NCI-H69 (cell line): ENCODE results near the gene KHDC4.
"Not testable (repeated sequence)": the region's sequence is repeated elsewhere in the genome, so short reads cannot be mapped to it uniquely, and the experiment has no call there.

Source experiments
- DNase-seq: peaks from one replicate; lab custom pipeline; 2025; lab: John Stamatoyannopoulos, UW

KHDC4 gene

DNA sequence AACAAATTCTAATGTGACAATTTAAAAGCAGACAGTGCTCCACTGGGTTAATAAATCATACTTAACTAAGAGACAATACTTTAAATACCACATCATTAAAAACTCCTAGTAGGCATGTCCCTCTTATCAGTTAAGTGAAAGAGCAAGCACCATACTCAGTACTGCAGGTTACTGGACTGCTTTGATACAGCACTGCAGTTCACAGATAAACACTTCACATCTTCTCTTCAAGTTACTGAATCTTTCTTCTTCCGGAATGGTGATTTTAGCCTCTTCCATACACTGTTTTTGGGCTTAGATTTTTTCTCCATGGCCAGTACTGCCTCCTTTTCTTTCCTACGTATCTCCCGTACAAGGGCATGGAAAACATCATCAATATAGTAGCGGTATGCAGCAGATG, 34.1 kb downstream of the KHDC4 start:
- DNase-seq: no peak

DNA sequence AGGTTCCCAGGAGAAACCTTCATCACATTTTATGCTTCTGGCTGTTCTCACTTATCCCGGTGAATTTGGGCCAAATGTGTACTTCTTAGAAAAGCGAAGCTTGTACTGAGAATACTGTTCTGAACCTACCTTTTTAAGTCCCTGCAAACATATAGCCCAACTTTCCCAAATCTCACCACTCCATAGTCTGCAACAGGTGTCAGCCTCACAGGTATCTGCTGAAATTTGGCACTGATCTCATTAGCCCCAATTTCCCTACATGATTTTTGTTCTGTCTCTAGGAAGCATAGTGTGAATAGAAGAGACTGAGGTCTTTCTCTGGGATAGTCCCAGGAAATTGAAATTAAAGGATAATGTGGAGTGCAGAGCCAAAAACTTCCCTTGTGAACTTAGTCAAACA, 34.5 kb downstream of the KHDC4 start:
- no peak for DNase-seq

DNA sequence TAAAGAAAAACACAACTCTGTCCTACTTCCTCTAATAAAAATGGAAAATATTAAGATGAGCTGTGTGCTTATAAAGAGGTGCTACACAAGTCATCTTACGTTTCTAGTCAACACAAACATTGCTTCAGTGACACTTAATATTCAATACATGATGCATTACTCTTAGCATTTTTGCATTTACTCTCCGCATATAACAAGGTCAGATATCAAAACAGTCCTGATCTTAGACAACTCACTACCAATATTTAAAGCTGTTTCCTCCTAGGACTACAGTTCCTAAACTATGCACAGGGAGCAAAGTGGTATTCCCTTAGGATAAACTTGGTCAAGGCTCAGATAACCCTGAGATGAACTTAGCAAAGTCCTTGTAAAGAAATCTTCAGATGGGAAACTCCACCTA, 35.3 kb downstream of the KHDC4 start:
- DNase-seq: no peak

DNA sequence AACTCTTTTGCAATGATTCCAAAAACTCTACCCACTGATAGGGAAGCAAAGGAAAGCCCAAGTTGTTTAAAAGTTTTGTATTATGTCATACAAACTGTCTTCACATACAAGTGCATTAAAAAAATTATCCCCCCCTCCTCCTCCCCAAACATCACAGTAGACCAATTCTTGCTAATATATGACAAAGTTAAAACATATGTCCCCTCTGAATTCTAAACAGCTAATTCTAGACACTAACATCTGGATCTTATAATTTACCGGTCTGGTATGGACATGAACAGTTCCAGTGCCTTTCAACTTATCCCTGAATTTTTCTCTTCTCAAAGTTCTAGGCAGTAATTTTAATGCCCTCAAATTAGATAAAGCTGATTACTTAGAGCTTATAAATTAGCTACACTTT, 36.5 kb downstream of the KHDC4 start:
- no peak for DNase-seq

DNA sequence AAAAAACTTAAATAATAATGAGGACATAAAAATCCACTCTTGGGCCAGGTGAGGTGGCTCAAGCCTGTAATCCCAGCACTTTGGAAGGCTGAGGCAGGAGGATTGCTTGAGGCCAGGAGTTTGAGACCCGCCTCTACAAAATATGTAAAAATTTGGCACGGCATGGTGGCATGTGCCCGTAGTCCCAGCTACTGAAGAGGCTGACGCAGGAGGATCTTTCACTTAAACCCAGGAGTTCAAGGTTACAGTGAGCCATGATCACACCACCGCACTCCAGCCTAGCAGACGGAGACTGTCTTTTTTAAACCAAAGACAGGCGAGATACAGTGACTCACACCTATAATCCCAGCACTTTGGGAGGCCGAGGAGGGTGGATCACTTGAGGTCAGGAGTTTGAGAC, 37.7 kb downstream of the KHDC4 start:
- not testable (repeated sequence) for DNase-seq

DNA sequence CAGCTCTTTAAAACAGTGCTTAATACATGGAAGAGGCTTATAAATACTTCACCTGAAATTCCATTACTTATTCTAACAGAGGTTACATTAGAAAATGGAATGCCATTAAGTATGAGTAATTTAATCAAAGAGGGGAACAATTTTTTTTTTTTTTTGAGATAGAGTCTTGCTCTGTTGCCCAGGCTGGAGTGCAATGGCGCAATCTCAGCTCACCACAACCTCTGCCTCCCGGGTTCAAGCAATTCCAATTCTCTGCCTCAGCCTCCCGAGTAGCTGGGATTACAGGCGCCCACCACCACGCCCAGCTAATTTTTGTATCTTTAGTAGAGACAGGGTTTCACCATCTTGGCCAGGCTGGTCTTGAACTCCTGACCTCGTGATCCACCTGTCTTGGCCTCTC, 38.6 kb downstream of the KHDC4 start:
- not testable (repeated sequence) for DNase-seq

DNA sequence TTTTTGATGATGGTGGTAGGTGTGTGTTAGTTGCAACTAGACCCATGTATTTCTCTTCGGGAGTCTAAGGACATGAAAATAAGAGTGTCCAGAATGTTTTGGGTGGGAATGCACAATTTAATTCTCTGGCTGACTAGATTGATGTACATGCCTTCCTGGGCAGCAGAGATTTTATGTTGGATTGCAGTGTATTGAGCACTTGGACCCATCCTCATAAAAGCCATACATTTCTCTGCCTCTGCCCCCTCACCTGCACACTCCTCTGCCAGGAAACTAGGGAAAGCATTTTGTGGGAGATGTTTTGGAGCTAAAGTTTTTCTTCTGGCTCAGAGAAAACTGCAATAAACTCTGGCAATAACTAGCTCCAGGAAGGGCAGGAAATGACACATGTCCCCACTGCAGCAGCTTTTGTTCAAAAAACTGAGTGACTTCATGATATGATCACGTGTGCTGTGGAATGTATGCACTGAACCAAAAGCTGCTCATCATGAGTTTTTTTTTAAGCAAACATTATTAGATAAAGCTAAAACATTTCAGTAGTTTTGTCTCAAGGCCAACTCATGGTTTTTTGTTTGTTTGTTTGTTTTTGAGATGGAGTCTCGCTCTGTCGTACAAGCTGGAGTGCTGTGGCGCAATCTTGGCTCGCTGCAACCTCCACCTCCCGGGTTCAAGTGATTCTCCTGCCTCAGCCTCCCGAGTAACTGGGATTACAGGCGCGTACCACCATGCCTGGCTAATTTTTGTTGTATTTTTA, 40.6 kb downstream of the KHDC4 start:
- DNase-seq: no peak

DNA sequence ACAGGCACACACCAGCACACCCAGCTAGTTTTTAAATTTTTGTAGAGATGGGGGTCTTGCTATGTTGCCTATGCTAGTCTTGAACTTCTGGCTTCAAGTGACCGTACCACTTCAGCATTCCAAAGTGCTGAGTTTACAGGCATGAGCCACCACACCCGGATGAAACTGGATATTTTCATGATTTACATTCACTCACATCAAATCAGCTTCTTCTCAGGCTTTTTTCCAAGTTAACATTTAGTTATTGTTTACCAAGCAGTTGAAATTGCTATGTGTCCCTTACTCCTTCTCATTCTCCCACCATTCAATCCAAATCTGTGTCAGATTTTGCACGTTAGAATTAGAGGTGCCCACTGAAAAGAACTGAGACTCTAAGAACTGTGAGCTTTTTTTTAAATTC, 41.4 kb downstream of the KHDC4 start:
- no peak for DNase-seq

DNA sequence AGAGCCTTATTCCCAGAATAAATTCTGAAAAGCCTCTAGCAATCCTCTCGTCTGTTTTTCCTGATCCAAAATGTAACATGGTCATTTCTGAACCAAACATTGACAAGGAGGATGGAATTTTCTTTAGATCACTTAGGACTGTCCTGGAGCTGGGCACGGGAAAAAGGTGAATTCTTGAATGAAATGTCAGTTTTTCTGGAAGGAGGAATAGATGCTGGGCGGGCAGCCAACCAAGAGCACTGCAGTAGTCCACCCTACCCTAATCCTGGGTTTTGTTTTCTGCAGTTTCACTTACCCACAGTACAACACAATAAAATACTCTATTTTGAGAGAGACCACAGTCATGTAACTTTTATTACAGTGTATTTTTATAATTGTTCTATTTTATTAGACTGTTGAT, 44.0 kb downstream of the KHDC4 start:
- DNase-seq: no peak

DNA sequence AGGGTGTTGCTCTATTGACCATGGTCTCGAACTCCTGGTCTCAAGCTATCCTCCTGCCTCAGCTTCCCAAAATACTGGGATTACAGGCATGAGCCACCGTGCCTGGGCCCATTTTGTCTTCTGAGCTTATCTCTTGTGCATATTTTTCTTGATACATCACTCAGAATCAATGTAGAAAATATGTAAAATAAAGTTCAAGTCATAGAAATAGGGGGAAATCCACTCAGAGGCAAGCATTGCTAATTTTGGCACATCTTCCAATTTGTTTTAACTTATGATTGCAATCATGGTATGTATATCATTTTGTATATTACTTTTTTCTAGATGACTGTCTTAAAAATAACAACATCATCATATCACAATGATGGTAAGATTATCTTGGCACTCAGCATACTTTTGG, 44.6 kb downstream of the KHDC4 start:
- no peak for DNase-seq

DNA sequence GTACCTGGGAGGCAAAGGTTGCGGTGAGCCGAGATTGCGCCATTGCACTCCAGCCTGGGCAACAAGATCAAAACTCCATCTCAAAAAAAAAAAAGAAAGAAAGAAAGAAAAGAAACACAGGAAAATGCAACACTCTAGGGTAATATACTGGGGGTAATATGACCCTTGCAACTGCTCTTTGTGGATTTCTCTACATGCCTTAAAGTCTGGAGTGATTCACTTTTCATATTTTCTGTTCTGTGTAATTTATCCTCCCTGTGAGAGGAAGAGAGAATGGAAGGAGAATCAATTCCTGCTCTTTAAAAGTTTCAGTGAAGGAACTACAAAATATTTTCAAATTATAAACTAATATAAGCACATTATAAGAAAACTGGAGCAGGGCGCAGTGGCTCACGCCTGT, 45.7 kb downstream of the KHDC4 start:
- no peak for DNase-seq

DNA sequence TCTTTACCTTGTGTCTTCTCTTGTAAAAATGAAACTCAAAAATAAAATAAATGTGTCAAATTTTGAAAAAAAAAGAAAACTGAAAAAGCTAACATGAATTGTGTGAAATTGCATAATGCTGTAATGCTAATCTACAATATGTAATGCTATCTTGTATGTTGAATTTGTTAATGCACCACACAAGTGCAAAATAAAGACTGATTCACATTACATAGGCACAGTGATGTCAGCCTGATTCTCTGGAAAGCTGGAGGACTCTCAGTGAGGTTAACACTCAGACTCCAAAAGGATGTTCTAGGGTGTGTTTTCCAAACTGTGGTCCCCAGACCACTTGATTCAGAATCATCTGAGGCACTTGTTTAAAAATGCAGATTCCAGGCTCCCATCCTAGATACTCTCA, 49.2 kb downstream of the KHDC4 start:
- no peak for DNase-seq

DNA sequence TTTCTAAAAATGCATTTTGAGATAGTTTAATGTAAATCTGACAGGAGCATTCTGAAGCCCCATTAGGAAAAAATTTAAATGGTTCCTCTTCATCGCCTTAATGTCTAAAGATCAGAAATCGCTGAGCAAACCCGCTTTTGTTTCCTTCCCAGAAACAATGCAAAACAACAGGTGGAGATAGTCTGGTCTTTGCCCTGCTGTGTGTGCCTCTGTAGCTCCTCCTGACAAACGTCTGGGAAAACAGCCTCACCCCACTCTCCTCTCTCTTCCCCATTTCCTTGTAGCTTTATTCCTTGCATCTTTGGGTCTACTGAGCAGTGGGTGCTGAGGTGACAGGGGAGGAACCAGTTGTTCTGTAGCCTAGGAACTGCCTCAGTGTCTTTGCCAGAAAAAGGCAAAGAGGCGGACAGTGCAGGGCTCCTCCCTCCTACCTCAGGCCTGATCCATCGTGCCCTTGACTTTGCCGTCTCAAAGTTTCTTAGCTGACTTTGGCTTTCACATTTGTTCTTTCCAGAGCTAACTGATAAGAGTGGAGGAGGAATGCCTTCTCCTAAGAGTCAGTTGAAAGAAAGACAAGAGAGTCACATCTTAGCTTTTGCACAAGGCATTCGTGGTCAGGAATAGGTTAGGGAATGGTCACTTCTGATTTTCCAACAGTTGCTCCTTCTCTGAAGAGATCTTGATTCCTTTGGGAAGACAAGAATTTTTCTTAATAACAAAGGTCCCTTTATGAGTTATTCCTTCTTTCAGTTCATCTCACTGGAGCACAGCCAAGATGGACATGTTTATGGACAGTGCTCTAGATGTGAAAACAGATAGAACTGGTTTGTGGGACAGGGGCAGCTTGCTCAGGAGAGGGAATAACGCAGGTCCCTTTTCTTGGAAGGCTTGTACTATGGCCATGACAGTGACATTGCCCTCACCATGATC, 49.9 kb downstream of the KHDC4 start:
- DNase-seq: no peak

DNA sequence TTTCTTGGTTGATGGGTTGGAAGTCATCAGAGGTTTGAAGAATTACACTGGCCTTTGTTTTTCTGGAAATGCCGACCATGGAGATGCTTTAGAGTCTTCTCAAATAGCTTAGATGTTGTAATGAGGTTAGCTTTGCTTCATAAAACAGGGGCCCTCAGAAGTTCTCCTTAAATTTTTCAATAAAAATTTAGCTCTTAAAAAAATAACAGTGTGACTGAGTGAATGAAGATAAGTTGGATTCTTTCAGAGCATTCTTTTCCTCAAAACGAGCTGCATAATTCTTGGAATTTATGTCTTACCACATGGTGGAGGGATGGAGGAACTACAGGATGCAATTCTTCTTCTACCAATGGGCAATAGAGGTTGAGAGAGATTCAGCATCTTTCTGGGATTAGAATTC, 51.4 kb downstream of the KHDC4 start:
- no peak for DNase-seq

DNA sequence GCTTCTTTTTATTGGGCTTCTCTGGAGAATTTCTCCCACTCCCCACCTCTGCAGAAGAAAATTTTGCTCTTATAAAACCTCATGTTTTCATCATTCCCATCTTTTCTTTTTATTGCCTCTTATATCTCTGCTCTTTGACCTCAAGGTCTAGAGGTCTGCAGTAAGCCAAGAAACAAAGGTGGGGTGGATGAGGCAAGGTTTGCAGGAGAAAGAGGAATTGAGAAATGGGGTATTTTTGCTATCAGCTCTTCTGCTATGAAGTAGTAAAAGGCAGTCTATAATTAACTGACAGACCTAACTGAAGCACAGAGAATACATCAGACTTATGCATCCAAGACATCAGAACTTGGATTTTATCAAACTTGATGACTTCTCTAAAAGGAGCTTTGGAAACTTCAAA, 52.0 kb downstream of the KHDC4 start:
- no peak for DNase-seq

DNA sequence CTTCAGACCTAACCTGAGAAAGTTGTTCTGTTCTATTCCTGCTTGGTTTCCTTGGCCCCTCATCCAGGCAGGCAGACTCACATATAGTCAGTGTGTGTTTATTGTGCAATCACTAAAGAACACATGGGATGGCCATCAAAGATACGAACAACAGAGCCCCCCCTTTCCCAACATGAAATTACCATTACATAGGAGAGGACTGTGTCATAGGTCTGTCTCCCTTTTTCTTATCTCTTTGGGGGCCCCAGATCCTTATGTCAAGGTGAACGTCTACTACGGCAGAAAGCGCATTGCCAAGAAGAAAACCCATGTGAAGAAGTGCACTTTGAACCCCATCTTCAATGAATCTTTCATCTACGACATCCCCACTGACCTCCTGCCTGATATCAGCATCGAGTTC, 53.3 kb downstream of the KHDC4 start:
- no peak for DNase-seq

DNA sequence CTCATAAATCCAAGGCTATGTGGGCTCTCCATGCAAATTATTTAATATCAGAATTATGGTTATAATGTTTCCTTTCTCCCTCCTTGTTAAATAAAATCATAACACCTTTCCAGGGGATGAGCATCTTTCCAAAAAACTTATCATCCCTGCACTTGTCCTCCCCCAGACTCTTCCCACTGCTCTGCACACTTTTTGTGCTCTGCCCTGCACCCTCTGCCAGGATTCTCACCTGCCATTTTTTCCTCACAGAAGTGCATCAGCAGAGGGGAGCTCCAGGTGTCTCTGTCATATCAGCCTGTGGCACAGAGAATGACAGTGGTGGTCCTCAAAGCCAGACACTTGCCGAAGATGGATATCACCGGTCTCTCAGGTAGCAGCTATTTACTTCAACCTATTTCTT, 54.0 kb downstream of the KHDC4 start:
- no peak for DNase-seq

DNA sequence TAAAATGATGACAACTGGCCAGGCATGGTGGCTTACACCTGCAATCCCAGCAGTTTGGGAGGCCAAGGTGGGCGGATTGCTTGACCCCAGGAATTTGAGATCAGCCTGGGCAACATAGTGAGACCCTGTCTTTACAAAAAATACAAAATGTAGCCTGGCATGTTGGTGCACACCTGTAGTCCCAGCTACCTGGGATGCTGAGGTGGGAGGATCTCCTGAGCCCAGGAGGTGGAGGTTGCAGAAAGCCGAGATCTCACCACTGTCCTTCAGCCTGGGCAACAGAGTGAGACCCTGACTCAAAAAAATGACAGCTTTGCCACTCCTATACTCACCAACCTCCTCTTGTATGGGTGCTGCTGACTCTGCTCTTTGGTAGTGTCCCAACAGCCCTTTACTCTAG, 56.3 kb downstream of the KHDC4 start:
- DNase-seq: no peak

DNA sequence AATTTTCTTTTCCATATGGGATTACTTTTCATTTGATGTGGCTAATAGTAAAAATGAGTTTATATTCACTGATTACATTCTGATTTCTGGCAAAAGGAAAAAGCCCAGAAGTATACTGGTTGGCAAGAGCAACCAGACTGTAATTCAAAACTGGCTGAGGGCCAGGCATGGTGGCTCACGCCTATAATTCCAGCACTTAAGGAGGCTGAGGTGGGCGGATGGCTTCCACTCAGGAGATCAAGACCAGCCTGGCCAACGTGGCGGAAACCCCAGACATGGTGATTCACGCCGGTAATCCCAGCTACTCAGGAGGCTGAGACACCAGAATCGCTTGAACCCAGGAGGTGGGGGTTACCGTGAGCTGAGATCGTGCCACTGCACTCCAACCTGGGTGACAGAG, 60.4 kb downstream of the KHDC4 start:
- DNase-seq: peak; percentile 71

DNA sequence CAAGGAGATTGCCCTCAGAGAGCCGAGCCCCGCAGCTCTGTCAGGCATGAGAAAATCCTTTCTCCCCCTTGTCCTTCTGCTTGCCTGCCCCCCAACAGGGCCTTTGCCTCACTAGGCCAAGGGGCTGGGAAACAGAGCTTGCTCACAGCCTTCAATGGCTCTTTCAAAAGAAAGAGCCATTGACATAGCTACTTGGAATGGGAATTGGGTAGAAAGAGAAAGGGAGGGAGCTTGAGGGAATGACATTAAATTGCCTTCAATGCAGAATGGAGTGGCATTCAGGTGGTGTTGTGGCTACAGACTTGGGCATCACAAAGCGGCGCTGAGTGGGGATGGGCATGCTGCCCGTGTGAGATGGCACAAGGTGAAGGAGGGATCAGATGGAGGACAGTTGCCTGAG, 61.7 kb downstream of the KHDC4 start:
- DNase-seq: no peak

DNA sequence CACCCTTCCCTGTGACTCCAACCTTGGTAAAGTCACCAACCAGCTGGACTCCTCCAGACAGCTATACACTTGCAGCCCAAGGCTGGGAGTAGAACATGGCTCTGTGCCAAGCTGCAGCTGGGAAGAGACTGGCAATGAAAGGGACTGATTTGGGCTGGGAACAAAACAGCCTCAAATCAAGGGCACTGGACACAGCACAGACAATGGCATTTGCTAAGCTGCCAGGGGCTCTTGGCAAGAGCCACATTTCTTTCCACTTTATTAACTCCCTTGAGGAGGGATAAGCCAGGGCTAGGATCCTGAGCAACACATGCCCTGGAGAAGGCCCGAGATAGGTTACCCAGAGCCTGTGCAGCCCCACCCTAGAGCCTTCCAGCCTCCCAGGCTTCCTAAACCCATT, 62.8 kb downstream of the KHDC4 start:
- peak; percentile 93 for DNase-seq

DNA sequence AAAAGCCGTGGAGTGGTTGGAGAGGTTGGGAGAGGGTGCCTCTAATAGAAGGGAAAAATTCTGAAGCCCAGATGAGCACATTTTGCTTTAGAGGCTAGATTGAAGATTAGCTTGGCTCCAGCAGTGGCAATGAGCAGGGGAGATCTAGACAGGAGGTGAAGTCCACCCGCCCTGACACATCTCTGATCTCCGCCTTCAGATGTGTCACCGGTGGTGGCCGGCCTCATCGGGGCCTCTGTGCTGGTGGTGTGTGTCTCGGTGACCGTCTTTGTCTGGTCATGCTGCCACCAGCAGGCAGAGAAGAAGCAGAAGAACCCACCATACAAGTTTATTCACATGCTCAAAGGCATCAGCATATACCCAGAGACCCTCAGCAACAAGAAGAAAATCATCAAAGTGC, 66.4 kb downstream of the KHDC4 start:
- no peak for DNase-seq

DNA sequence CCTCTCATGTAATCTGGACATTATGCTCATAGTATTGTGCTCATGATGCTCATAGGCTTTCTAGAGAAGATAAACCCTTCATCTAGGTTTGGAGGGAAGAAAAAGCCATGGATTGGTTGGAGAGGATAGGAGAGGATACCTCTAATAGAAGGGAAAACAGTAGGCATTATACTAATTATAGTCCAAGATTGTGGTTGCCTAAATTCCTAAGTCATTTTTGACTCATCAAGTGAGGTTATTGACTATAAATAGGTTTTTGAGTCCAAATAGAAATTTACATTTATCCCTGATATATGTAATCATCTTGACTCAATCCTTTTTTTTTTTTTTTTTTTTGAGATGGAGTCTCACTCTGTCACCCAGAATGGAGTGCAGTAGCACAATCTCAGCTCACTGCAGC, 69.8 kb downstream of the KHDC4 start:
- DNase-seq: no peak
